ENCODE data around the gene BIRC3. TPM values are rescaled to one million over a fixed set of nuclear protein-coding genes. Genes with fewer than 3 reads are reported as not detected.

BIRC3 gene
- total RNA-seq, 4 donors from 2014 or later: 10.6 to 19.0 (median 14.0) TPM

- Histone ChIP-seq H3K9me3 (no peaks in the 10 kb centered on the region), H3K27ac (no peak overlapping the region), H3K36me3 (peaks cover 0 to 13% of the 10 kb centered on the region in 2 donors), H3K4me1 (peaks cover 0 to 63% (median 11%) of the 10 kb centered on the region in 3 donors), H3K4me3 (no peak overlapping the region), H3K27me3 (no peaks in the 10 kb centered on the region)
- WGBS, 2 donors (ENCODE audit: low coverage in 1 of 2): 37 to 46% methylated on average over 2 of the region's 2 CpGs
- TF ChIP-seq POLR2A (IDR thresholded peaks at IDR 0.05): no peak
- no peak for TF ChIP-seq POLR2AphosphoS5 (IDR thresholded peaks at IDR 0.05)
- no peak for TF ChIP-seq CTCF (IDR thresholded peaks at IDR 0.05)
- no peak for TF ChIP-seq EP300 (IDR thresholded peaks at IDR 0.05)
- ATAC-seq: no peak
Measured at GRCh38 chr11:102322560-102322959, 5.3 kb downstream of the BIRC3 start.

GRCh38 chr11:102323542-102324251 lies 6.4 kb downstream of the BIRC3 start:
- H3K4me3 ChIP-seq: no peak overlapping the region
- ATAC-seq: peak; percentile 57
- H3K36me3 ChIP-seq: peaks cover 0 to 24% of the 10 kb centered on the region in 2 donors
- TF ChIP-seq POLR2AphosphoS5 (IDR thresholded peaks at IDR 0.05) (no peak), POLR2A (IDR thresholded peaks at IDR 0.05) (no peak), CTCF (IDR thresholded peaks at IDR 0.05) (no peak), EP300 (IDR thresholded peaks at IDR 0.05) (no peak)
- H3K27ac ChIP-seq: no peak overlapping the region
- WGBS, 2 donors (ENCODE audit: low coverage in 1 of 2): 87 to 89% methylated on average over 1 of the region's 1 CpG
- H3K27me3 ChIP-seq: no peaks in the 10 kb centered on the region
- peaks cover 0 to 52% (median 8%) of the 10 kb centered on the region in 3 donors for H3K4me1 ChIP-seq
- no peaks in the 10 kb centered on the region for H3K9me3 ChIP-seq

DNA sequence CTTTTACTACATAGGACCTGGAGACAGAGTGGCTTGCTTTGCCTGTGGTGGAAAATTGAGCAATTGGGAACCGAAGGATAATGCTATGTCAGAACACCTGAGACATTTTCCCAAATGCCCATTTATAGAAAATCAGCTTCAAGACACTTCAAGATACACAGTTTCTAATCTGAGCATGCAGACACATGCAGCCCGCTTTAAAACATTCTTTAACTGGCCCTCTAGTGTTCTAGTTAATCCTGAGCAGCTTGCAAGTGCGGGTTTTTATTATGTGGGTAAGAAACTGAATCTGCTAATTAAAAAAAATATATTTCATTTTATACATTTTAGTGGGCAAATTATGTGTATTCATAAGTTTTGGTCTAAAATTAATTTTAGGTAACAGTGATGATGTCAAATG lies 7.8 kb downstream of the BIRC3 start:
- H3K27me3 ChIP-seq: no peaks in the 10 kb centered on the region
- no peak for ATAC-seq
- TF ChIP-seq POLR2A (IDR thresholded peaks at IDR 0.05) (no peak), CTCF (IDR thresholded peaks at IDR 0.05) (no peak), POLR2AphosphoS5 (IDR thresholded peaks at IDR 0.05) (no peak), EP300 (IDR thresholded peaks at IDR 0.05) (no peak)
- no peak overlapping the region for H3K4me3 ChIP-seq
- WGBS, 2 donors (ENCODE audit: low coverage in 1 of 2): 97 to 98% methylated on average over 3 of the region's 3 CpGs
- H3K9me3 ChIP-seq: no peaks in the 10 kb centered on the region
- peaks cover 0 to 38% (median 8%) of the 10 kb centered on the region in 3 donors for H3K4me1 ChIP-seq
- H3K36me3 ChIP-seq: peaks cover 0 to 38% of the 10 kb centered on the region in 2 donors
- no peak overlapping the region for H3K27ac ChIP-seq

- Histone ChIP-seq H3K36me3 (peaks cover 0 to 75% of the 10 kb centered on the region in 2 donors), H3K4me1 (peaks cover 0 to 5% (median 0%) of the 10 kb centered on the region in 3 donors), H3K9me3 (no peaks in the 10 kb centered on the region), H3K27me3 (no peaks in the 10 kb centered on the region), H3K4me3 (no peak overlapping the region), H3K27ac (no peak overlapping the region)
- no peak for TF ChIP-seq EP300 (IDR thresholded peaks at IDR 0.05)
- TF ChIP-seq CTCF (IDR thresholded peaks at IDR 0.05): no peak
- TF ChIP-seq POLR2A (IDR thresholded peaks at IDR 0.05): no peak
- no peak for TF ChIP-seq POLR2AphosphoS5 (IDR thresholded peaks at IDR 0.05)
- 100% methylated on average over 1 of the region's 1 CpG for WGBS, 2 donors (ENCODE audit: low coverage in 1 of 2)
- ATAC-seq: no peak
Measured at GRCh38 chr11:102328748-102329147, 11.5 kb downstream of the BIRC3 start.

DNA sequence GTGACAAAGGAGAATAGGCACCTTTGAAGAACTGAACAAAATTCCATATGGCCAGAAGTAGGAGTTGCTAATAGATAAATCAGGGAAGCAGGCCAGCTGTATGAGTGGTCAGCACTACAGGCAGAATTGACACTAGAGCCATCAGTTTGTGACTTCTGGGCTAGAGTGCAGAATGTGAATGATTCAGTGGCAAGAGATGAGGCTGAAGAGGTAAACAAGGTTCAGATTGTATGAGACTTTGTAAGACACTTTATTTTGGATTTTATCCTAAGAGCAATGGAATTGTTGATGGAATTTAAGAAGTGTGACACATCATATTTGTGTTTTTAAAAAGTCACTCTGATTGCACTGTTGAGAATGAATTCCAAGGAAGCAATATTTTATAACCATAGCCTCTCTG lies 12.9 kb downstream of the BIRC3 start:
- peaks cover 0 to 82% of the 10 kb centered on the region in 2 donors for H3K36me3 ChIP-seq
- no peak overlapping the region for H3K4me3 ChIP-seq

More for the DNA sequence above, 12.9 kb downstream of the BIRC3 start:
- Histone ChIP-seq H3K27ac (no peak overlapping the region), H3K9me3 (no peaks in the 10 kb centered on the region), H3K27me3 (no peaks in the 10 kb centered on the region), H3K4me1 (no peaks in the 10 kb centered on the region)
- TF ChIP-seq POLR2A (IDR thresholded peaks at IDR 0.05): no peak
- no peak for TF ChIP-seq EP300 (IDR thresholded peaks at IDR 0.05)
- no peak for TF ChIP-seq CTCF (IDR thresholded peaks at IDR 0.05)
- no peak for TF ChIP-seq POLR2AphosphoS5 (IDR thresholded peaks at IDR 0.05)
- ATAC-seq: no peak

All from gastroesophageal sphincter (tissue), 4 donors.